ENCODE measurements around the gene RRAGD. TPM values are rescaled to one million over a fixed set of nuclear protein-coding genes. Genes with fewer than 3 reads are reported as not detected.

Gene RRAGD
- total and polyA plus RNA-seq, 4 donors, result 4.7 to 6.7 (median 5.6) TPM

GRCh38 chr6:89449193-89449592 is 37.1 kb upstream of the RRAGD start:
- no peak for TF ChIP-seq ZBTB33 (IDR thresholded peaks at IDR 0.05)
- no peak for TF ChIP-seq REST (IDR thresholded peaks at IDR 0.05)
- TF ChIP-seq ATF3 (IDR thresholded peaks at IDR 0.05), result no peak
- no peak for DNase-seq (ENCODE audit: low spot score)
- 58% methylated on average over 1 of the region's 1 CpG for WGBS

GRCh38 chr6:89443658-89444057 is 31.6 kb upstream of the RRAGD start:
- Histone ChIP-seq H3K9me3 (ENCODE audit: control insufficient read depth in 4 of 4, low read length in 3 of 4) (no peaks in the 10 kb centered on the region), H3K36me3 (ENCODE audit: control insufficient read depth in 4 of 4, insufficient read depth in 3 of 4, low read depth in 1 of 4, low read length in 3 of 4) (no peaks in the 10 kb centered on the region), H3K27me3 (ENCODE audit: control insufficient read depth in 4 of 4, insufficient read depth in 4 of 4, low read length in 3 of 4) (no peaks in the 10 kb centered on the region), H3K4me1 (ENCODE audit: control insufficient read depth in 4 of 4, insufficient read depth in 4 of 4, low read length in 3 of 4) (peaks cover 3 to 12% (median 4%) of the 10 kb centered on the region in 4 donors), H3K4me3 (ENCODE audit: low read depth in 1 of 3, low read length in 3 of 3) (peak overlapping the region in 1 of 3 donors; percentile 29), H3K9ac (ENCODE audit: low read depth in 1 of 2, low read length in 2 of 2) (peak overlapping the region in 1 of 2 donors; percentile 43), H3K27ac (ENCODE audit: low read depth in 1 of 2, low read length in 2 of 2) (peak overlapping the region; percentile 14 to 32)
- DNase-seq (ENCODE audit: low spot score), result no peak
- WGBS, result 29% methylated on average over 5 of the region's 5 CpGs
- TF ChIP-seq HNF4G (IDR thresholded peaks at IDR 0.05) (no peak), ATF3 (IDR thresholded peaks at IDR 0.05) (no peak), YY1 (IDR thresholded peaks at IDR 0.05) (peak; percentile 32), EGR1 (IDR thresholded peaks at IDR 0.05; ENCODE audit: low read depth in 2 of 2) (no peak), JUND (IDR thresholded peaks at IDR 0.05) (no peak), GABPA (IDR thresholded peaks at IDR 0.05 in 1 of 2, conservative IDR thresholded peaks at IDR 0.05 in 1 of 2) (no peak), RAD21 (IDR thresholded peaks at IDR 0.05) (peak in 1 of 2 donors; percentile 53), FOXA2 (IDR thresholded peaks at IDR 0.05) (no peak), HNF4A (conservative IDR thresholded peaks at IDR 0.05) (peak in 1 of 2 donors; percentile 19)

More at GRCh38 chr6:89449193-89449592, 37.1 kb upstream of the RRAGD start:
- Histone ChIP-seq H3K4me1 (ENCODE audit: control insufficient read depth in 4 of 4, insufficient read depth in 4 of 4, low read length in 3 of 4) (peaks cover 0 to 2% (median 0%) of the 10 kb centered on the region in 4 donors), H3K27ac (ENCODE audit: low read depth in 1 of 2, low read length in 2 of 2) (no peak overlapping the region), H3K4me3 (ENCODE audit: low read depth in 1 of 3, low read length in 3 of 3) (no peak overlapping the region), H3K27me3 (ENCODE audit: control insufficient read depth in 4 of 4, insufficient read depth in 4 of 4, low read length in 3 of 4) (no peaks in the 10 kb centered on the region), H3K9ac (ENCODE audit: low read depth in 1 of 2, low read length in 2 of 2) (no peak overlapping the region), H3K9me3 (ENCODE audit: control insufficient read depth in 4 of 4, low read length in 3 of 4) (no peaks in the 10 kb centered on the region), H3K36me3 (ENCODE audit: control insufficient read depth in 4 of 4, insufficient read depth in 3 of 4, low read depth in 1 of 4, low read length in 3 of 4) (no peaks in the 10 kb centered on the region)

- Histone ChIP-seq H3K27ac (ENCODE audit: low read depth in 1 of 2, low read length in 2 of 2) (no peak overlapping the region), H3K4me3 (ENCODE audit: low read depth in 1 of 3, low read length in 3 of 3) (no peak overlapping the region), H3K4me1 (ENCODE audit: control insufficient read depth in 4 of 4, insufficient read depth in 4 of 4, low read length in 3 of 4) (peaks cover 3 to 12% (median 4%) of the 10 kb centered on the region in 4 donors), H3K9me3 (ENCODE audit: control insufficient read depth in 4 of 4, low read length in 3 of 4) (no peaks in the 10 kb centered on the region), H3K36me3 (ENCODE audit: control insufficient read depth in 4 of 4, insufficient read depth in 3 of 4, low read depth in 1 of 4, low read length in 3 of 4) (no peaks in the 10 kb centered on the region), H3K9ac (ENCODE audit: low read depth in 1 of 2, low read length in 2 of 2) (no peak overlapping the region), H3K27me3 (ENCODE audit: control insufficient read depth in 4 of 4, insufficient read depth in 4 of 4, low read length in 3 of 4) (no peaks in the 10 kb centered on the region)
- no peak for DNase-seq (ENCODE audit: low spot score)
- 93% methylated on average over 3 of the region's 3 CpGs for WGBS
- TF ChIP-seq YY1 (IDR thresholded peaks at IDR 0.05), result no peak
These were observed 28.1 kb upstream of the RRAGD start for GRCh38 chr6:89440200-89440599.

All from liver (tissue), 9 donors.